Amniotic epithelial cell (primary cell): Measurements from ENCODE around the gene PXDN.
"Not testable (repeated sequence)": the region's sequence is repeated elsewhere in the genome, so short reads cannot be mapped to it uniquely, and the experiment has no call there.

Experiments
- DNase-seq: peaks from one replicate; pipeline ENCODE4 v3.0.0-alpha.2; 2010; ENCODE audit warnings: low read depth

The PXDN gene

GRCh38 chr2:1633092-1633671 is 111.1 kb downstream of the PXDN start:
- DNase-seq = no peak

DNA sequence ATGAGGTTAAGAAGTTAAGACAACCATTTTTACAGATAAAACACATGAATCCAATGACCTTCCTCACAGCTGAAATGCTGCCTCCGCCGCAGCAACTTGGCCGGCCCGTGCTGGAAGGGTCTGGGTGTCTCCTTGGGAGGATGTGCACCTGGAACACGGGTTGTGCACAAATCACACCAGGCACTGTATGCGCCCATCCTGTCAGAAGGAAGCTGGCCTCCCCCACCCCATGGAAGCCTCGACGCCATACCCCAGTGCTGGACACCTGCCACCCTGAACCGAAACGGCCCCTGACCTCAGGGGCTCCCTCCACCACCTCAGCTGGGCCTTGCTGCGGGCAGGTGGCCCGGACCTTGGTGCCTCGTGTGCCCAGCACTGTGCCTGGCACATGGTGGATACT is 111.8 kb downstream of the PXDN start:
- DNase-seq = no peak

DNA sequence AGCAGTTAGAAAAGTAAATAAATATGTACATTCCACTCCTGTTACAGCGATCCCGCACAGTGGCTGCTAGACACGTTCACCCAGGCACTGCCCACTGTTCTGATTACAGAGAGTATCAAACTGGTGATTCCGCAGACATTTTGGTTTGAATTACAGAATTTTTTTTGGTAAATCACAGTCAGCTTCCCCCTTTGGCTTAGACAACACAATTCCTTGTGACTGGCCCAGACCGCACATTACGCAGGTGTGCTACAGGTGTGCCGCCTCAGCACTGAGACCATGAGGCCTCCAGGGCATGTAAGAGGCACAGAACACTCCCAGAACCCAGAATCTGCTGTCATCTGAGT is 112.3 kb downstream of the PXDN start:
- no peak for DNase-seq

DNA sequence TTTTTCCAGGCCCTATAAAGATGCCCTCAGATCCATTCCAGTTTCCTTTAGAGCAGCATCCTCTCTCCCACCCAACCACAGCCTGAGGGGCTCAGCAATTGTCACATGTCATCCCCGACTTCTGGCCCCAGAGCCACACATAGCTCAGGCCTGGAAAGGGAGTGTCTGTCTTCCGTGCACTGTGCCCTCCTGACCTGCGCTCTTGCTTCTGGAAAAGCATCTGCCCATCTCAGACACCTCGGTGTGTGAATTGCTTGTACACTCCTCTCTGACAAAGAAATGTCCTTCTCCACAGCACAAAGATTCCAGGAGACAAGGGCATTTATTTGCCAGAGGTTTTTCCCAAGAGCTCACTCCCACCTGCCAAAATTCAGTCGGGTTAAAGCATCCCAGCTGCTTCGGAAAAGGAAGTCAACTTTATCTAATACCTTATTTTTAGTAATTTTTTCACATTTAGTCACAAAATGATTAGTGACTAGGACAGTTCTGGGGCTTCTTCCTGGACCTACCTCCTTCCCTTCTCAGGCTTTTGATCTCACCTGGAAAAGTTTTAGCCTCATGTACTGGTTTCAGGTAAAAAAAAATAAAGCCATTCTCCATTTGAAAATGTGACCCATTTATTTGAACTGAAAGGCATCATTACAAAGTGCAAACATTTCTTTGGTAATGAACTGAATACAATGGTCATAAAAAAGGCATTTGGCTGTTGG is 112.9 kb downstream of the PXDN start:
- no peak for DNase-seq

DNA sequence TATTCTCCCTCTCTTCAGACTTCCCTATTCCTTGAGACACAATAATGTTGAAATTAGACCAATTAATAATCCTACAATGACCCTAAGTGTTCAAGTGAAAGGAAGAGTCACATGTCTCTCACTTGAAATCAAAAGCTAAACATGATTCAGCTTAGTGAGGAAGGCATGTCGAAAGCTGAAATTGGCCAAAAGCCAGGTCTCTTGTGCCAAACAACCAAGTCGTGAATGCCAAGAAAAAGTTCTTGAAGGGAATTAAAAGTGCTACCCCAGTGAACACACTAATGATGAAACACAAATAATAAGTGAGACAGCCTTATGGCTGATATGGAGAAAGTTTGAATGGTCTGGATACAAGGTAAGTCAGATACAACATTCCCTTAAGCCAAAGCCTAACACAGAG is 115.4 kb downstream of the PXDN start:
- DNase-seq = peak; percentile 94

GRCh38 chr2:1627628-1628381 is 116.5 kb downstream of the PXDN start:
- DNase-seq = peak; percentile 59

- DNase-seq = no peak
Observed at GRCh38 chr2:1626271-1626681, 118.0 kb downstream of the PXDN start.

DNA sequence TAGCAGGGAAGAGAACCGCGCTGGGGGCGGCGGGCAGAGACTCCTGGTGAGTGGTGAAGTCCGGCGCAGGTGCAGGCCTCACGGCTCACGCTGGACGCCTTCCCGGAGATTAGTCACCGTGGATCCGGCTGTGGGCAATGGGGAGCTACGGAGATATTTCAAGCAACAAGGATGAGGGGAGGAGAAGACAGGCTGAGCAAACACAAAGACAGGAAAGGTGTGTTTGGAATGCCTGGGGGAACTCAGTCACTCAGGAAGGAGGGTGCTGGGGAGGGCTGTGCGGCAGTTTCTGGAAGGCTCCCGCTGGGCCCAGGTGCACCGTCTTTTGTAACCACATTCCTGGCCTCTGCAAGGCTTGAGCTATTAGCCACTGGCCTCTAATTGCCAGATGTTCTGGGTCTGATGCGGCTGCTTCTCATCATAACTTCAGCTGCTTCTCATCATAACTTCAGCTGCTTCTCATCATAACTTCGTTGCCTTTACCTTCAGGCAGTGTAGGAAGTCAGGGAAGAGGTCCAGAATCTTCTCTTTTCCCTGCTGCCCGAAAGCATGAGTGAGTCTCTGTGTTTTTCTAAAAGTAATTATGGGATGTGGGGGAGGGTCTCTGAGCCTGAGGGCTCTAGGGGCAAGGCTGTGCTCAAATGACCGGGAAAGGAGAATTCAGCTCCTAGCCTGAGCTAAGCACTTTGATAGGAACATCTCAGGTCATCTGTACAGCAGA is 118.9 kb downstream of the PXDN start:
- peak; percentile 81 for DNase-seq

DNA sequence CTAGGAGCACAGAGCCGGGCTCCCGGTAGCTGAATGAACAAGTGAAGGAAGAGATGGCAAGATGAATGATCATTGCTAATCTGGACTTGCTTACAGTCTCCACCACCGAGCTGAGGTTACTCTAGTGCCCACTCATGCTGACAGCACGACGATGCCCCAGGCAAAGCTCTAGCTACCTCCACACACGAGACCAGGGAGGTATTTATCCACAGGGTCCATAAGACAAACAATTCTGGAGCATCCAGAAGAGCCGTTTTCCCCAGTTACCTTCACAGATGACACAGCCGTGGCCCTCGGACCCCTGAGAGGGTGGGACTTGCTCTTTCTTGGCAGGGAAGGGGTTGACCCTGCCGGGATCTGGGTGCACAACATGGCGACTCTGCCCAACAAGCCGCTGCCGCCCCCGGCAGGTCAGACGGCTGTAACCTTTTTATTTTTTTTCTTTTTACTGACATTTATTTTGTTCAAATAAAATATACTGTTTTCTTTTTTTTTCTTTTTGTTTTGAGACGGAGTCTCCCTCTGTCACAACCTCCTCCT is 120.3 kb downstream of the PXDN start:
- DNase-seq = no peak

GRCh38 chr2:1622521-1623200 is 121.7 kb downstream of the PXDN start:
- DNase-seq = no peak

DNA sequence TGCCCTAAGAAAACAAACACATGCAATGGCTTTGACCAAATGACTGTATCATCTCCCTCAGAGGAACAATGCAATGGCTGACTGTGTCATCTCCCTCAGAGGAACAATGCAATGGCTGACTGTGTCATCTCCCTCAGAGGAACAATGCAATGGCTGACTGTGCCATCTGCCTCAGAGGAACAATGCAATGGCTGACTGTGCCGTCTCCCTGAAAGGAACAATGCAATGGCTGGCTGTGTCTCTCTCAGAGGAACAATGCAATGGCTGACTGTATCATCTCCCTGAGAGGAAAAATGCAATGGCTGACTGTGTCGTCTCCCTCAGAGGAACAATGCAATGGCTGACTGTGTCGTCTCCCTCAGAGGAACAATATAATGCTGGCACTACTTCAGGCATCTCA is 122.3 kb downstream of the PXDN start:
- not testable (repeated sequence) for DNase-seq

DNA sequence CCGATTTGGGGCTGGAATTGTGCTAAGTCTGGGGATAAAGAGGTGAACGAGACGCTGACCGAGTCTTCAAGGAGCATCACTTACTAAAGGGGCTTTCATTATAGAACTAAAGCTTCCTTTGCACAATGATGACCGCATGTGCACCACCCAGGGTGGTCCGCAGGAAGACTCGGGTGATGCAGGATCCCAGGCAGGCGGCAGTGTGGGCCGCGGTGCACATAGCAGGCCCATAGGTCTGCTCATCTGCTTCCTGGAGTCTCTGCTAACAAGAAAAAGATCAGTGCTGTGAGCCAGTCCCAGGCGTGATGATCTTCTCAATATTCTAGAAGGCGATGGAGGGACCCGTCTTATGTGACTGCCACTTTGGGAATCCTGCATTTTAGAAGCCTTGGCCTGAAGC is 122.8 kb downstream of the PXDN start:
- no peak for DNase-seq

GRCh38 chr2:1621041-1621440 is 123.3 kb downstream of the PXDN start:
- no peak for DNase-seq

DNA sequence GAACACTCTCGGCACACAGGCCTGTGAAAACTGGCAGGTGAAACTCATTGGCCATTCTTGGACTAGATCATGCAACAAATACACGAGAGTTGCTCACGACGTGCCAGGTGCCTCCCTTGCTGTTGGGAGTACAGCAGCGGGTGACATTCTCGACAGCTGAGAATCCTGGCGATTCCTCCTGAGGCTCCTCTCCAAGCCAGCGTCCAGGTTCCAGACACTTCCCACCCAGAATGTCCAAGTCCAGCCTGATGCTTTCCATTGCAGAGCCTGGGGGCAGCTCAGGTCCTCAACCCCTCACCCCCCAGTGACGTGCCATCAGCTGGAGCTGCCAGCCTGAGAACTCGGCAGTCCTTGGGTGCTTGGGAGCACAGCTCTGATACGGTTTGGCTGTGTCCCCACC is 124.2 kb downstream of the PXDN start:
- no peak for DNase-seq

DNA sequence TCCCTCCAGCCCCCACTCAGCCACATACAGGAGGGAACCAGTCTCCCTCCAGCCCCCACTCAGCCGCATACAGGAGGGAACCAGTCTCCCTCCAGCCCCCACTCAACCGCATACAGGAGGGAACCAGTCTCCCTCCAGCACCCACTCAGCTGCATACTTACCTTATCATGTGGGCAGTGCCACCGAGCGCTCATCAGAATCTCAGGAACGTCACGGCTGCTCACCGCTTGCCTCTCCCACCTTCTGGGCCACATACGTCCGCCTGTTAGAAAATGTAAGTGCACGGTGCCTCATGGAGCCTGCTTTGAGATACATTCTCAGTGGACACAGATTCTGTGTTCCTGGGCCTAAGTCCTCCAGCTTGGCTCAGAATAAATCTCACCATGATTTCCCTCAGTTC is 124.8 kb downstream of the PXDN start:
- peak; percentile 81 for DNase-seq

DNA sequence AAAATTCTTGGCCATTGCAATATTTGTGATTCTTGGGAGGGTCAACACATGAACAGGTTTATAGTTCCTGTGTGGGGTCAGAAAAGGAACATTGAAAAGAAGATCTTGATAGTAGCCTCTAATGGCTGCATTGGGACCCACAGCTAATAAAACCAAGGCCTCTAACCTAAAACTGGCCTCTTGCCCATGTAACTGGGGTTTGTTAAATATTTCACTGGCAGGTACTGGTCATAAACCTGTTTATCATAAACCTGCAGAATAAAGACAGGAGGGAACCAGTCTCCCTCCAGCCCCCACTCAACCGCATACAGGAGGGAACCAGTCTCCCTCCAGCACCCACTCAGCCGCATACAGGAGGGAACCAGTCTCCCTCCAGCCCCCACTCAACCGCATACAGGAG is 125.3 kb downstream of the PXDN start:
- peak; percentile 65 for DNase-seq

GRCh38 chr2:1618191-1618961 is 125.9 kb downstream of the PXDN start:
- DNase-seq = no peak

DNA sequence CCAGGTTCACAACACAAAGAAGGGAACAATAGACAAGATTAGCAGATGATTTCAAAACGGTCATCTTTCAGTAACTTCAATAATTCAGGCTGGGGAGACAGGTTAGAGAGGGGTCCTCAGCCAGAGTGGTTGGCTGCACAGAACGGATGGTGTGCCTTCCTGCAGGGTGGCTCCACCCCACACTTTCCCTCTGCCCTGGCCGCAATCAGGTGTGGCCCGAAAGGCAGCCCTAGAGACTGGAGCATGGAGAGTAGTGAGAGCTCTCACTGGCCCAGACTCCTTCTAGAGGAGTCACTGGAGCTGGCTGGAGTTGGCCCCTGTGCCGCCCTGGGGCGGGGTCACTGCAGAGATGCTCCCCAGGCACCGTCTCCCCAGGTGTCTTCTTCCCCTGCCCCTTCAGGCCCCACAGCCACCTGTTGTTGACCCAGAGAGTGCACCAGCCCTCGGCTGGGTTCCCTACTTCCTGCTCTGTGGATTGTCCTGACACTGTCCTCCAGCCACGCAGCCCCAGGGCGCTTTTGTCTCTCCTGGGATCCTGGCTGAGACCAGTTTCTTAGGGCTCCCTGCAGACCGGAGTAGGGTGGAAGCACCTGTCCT is 126.8 kb downstream of the PXDN start:
- DNase-seq = no peak

DNA sequence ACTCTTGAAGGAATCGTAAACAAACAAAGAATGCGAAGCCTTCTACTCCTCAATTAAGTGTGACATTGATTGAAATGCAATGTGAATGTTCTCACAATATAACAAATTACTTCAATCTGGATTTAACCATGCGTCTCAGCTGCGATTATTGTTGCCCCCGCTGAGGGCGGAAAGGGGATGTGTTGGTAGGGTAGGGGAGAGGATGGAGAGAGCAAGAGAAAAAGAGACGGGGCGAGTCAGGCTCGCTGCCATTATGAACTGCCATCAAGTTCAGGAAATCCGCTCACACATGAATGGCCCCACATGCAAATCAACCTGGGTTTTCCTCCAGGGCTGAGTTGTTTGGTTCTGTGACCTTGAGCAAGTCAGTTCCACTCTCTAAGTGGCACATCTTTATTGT is 129.8 kb downstream of the PXDN start:
- DNase-seq = no peak

DNA sequence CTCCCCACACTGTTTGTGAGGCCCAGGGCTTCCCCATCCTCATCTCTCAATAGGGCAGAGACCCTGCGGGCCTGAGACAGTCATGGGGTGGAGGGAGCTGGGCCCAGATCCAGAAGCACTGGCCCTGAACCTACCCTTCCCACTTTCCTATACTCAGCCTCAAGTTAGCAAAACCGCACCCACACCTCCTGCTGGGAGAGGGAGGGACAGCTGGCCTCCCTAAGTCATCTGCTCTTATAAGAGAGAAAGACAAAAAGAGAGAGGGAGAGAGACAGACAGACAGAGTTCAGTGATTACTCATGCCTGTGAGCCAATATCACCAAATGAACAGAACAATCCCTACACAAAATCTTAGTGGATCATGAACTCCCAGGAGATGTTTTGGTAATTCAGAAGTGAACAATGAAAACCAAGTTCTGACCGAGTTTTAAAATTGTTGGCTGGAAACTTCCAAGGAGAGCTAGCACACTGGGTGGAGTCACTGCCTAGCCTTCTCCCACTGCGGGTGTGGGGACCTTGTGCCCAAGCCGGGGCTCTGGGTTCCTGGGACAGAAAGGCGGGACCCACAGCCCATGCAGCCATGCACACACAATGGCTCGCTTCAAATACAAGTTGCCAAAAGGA is 130.5 kb downstream of the PXDN start:
- peak; percentile 21 for DNase-seq
